ENCODE data around the gene RNASE7. TPM values are rescaled to one million over a fixed set of nuclear protein-coding genes. Genes with fewer than 3 reads are reported as not detected.
"Not testable (repeated sequence)": the region's sequence is repeated elsewhere in the genome, so short reads cannot be mapped to it uniquely, and the experiment has no call there.

Gene RNASE7
- total RNA-seq, 1 donor from 2014 or later, result not detected

DNA sequence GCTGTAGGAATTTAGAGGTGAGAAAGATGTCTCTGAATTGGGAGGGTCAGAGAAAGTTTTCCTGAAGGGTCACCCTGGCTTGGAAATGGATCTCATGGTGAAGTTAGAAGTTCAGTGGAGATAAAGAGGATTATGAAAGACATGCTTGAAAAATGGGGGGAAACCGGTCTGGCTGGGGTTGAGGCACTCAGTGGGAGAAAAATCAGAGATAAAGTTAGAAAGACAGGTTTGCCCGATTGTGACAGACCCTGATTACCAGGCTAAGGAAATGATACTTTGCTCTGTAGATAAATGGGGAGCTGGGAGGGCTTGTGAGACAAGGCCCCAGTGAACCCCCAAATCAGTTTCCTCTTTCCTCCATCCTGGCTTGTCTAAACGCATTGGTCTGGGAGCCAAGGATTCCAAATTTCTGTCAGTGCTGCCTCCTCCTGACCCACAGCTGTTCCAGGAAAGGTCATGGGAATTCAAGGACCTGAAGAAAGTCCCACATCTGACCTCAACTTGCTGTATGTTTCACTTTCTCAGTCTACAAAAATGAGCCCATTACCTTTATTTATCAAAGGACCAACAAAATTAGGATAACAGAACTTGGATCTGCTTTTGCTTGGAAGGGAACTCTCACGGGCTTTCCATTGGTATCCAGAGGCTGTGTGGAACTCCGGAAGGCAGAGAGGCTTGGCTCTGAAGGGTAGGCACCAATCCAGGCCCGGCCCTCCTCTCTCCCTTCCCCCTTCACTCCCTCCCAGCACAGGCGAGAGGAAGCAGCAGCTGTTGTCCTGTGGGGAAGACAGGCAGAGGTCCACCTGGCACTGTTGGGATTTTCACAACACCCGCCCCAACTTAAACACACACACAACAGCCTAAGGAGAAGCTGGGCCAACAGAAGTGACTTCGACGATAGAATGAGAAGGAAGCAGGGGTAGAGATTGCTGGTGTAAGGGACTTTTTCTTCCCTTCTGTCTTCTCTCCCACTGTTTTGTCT lies 3.4 kb upstream of the RNASE7 start:
- peak overlapping the region; percentile 85 for H3K27ac Mint-ChIP-seq (ENCODE audit: unreplicated experiment)
- peaks cover 8% of the 10 kb centered on the region for H3K9me3 Mint-ChIP-seq (ENCODE audit: unreplicated experiment)
- TF ChIP-seq, protein P1, sequence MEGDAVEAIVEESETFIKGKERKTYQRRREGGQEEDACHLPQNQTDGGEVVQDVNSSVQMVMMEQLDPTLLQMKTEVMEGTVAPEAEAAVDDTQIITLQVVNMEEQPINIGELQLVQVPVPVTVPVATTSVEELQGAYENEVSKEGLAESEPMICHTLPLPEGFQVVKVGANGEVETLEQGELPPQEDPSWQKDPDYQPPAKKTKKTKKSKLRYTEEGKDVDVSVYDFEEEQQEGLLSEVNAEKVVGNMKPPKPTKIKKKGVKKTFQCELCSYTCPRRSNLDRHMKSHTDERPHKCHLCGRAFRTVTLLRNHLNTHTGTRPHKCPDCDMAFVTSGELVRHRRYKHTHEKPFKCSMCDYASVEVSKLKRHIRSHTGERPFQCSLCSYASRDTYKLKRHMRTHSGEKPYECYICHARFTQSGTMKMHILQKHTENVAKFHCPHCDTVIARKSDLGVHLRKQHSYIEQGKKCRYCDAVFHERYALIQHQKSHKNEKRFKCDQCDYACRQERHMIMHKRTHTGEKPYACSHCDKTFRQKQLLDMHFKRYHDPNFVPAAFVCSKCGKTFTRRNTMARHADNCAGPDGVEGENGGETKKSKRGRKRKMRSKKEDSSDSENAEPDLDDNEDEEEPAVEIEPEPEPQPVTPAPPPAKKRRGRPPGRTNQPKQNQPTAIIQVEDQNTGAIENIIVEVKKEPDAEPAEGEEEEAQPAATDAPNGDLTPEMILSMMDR (IDR thresholded peaks at IDR 0.05; ENCODE audit: partially characterized antibody, unreplicated experiment), result no peak
- H3K4me3 Mint-ChIP-seq (ENCODE audit: unreplicated experiment), result peak overlapping the region; percentile 50
- peaks cover 3% of the 10 kb centered on the region for H3K27me3 Mint-ChIP-seq (ENCODE audit: unreplicated experiment)
- H3K4me1 Mint-ChIP-seq (ENCODE audit: low read depth, unreplicated experiment), result peaks cover 20% of the 10 kb centered on the region
- DNase-seq, result peak; percentile 26
- no peaks in the 10 kb centered on the region for H3K36me3 Mint-ChIP-seq (ENCODE audit: unreplicated experiment)

DNA sequence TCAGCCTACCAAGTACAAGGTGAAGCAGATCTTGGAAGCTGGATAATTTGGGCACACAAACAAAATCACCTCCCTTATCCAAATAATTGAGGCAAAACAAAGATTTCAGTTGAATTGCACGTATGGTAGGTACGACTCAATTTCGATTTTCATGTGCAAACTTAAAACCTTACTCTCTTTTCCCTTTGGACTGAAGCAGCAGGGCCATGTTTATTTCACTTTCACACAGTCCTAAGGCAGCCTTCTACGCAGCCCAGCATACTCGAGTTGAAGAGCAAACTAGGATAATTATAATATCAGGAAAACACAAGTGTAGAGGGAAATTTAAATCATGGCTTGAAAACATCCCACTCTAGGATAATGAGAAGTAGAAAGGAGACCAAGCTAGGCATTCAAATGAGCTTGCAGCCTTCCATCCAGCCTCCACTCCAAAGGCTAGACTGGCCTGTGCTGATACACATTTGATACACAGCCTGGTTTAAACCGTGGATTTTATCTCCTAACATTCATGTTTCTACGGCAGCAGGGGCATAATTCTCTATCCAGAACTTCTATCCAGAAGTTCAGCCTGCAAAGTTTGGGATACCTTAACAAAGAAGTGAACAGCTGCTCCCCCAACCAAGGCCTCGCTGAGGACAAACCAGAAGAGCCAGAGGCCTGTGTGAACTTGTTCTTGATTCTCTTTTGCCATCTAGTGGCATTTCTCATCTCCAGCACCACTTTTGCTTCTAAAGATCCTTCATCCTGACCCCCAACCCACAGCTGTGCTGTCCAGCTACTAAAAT lies 2.4 kb upstream of the RNASE7 start:
- Mint-ChIP-seq H3K27ac (ENCODE audit: unreplicated experiment) (peak overlapping the region; percentile 85), H3K9me3 (ENCODE audit: unreplicated experiment) (peaks cover 8% of the 10 kb centered on the region), H3K27me3 (ENCODE audit: unreplicated experiment) (peaks cover 5% of the 10 kb centered on the region), H3K4me1 (ENCODE audit: low read depth, unreplicated experiment) (peaks cover 26% of the 10 kb centered on the region), H3K4me3 (ENCODE audit: unreplicated experiment) (peak overlapping the region; percentile 26), H3K36me3 (ENCODE audit: unreplicated experiment) (no peaks in the 10 kb centered on the region)
- no peak for DNase-seq
- TF ChIP-seq, protein P1 (IDR thresholded peaks at IDR 0.05; ENCODE audit: partially characterized antibody, unreplicated experiment), result no peak

DNA sequence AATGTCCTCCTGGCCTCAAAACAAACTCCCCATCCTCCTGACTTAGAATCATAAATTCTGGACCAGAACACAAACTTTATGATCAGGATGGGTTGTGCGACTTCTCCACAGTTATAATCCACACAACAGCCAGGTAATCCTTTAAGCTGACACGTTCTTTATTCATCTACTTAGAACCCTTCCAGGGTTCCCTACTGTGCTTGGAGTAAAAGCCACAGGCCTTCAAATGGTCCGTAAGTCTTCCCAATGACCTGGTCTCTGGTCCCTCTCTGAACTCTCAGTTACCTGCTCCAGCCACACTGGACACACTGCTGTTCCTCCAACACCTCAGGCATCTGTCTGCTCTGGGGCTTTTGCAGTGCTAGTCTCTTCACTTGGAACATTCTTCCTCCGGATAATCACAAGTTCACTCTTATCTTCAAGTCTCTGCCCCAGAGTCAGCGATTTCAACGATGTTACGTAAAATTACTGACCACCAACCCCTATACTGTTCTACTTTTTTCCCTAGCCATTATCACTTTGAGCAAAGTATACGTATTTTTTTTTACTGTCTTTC lies 1.7 kb upstream of the RNASE7 start:
- peaks cover 26% of the 10 kb centered on the region for H3K4me1 Mint-ChIP-seq (ENCODE audit: low read depth, unreplicated experiment)
- TF ChIP-seq, protein P1 (IDR thresholded peaks at IDR 0.05; ENCODE audit: partially characterized antibody, unreplicated experiment), result no peak
- H3K27me3 Mint-ChIP-seq (ENCODE audit: unreplicated experiment), result peaks cover 5% of the 10 kb centered on the region
- H3K27ac Mint-ChIP-seq (ENCODE audit: unreplicated experiment), result peak overlapping the region; percentile 72
- no peak for DNase-seq
- peaks cover 8% of the 10 kb centered on the region for H3K9me3 Mint-ChIP-seq (ENCODE audit: unreplicated experiment)
- no peaks in the 10 kb centered on the region for H3K36me3 Mint-ChIP-seq (ENCODE audit: unreplicated experiment)
- H3K4me3 Mint-ChIP-seq (ENCODE audit: unreplicated experiment), result peak overlapping the region; percentile 26

DNA sequence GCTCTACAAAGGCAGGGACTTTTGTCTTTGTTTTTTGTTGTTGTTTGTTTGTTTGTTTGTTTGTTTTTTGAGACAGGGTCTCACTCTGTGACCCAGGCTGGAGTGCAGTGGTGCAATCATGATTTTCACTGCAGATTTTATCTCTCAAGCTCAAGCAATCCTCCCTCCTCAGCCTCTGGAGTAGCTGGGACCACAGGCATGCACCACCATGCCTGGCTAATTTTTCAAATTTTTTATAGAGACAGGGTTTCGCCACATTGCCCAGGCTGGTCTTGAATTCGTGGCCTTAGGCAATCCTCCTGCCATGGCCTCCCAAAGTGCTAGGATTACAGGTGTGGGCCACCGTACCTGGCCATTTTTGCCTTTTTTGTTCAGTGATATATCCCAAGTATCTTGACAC lies 1.2 kb upstream of the RNASE7 start:
- H3K36me3 Mint-ChIP-seq (ENCODE audit: unreplicated experiment); H3K27me3 Mint-ChIP-seq (ENCODE audit: unreplicated experiment); H3K27ac Mint-ChIP-seq (ENCODE audit: unreplicated experiment); H3K4me3 Mint-ChIP-seq (ENCODE audit: unreplicated experiment); DNase-seq; H3K9me3 Mint-ChIP-seq (ENCODE audit: unreplicated experiment): not testable (repeated sequence)
- H3K4me1 Mint-ChIP-seq (ENCODE audit: low read depth, unreplicated experiment), result peaks cover 26% of the 10 kb centered on the region

DNA sequence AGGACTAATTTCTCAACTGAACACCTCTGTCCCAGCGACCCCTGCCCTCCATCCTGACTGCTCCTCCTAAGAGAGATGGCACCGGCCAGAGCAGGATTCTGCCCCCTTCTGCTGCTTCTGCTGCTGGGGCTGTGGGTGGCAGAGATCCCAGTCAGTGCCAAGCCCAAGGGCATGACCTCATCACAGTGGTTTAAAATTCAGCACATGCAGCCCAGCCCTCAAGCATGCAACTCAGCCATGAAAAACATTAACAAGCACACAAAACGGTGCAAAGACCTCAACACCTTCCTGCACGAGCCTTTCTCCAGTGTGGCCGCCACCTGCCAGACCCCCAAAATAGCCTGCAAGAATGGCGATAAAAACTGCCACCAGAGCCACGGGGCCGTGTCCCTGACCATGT lies 756 bp downstream of the RNASE7 start:
- Mint-ChIP-seq H3K27ac (ENCODE audit: unreplicated experiment) (no peak overlapping the region), H3K4me1 (ENCODE audit: low read depth, unreplicated experiment) (peaks cover 24% of the 10 kb centered on the region), H3K9me3 (ENCODE audit: unreplicated experiment) (peaks cover 8% of the 10 kb centered on the region), H3K36me3 (ENCODE audit: unreplicated experiment) (no peaks in the 10 kb centered on the region), H3K27me3 (ENCODE audit: unreplicated experiment) (peaks cover 7% of the 10 kb centered on the region), H3K4me3 (ENCODE audit: unreplicated experiment) (no peak overlapping the region)
- TF ChIP-seq, protein P1 (IDR thresholded peaks at IDR 0.05; ENCODE audit: partially characterized antibody, unreplicated experiment), result no peak
- no peak for DNase-seq

All from glutamatergic neuron (in vitro differentiated cells).